ENCODE data around the gene WDR54.
"Not testable (repeated sequence)": the region's sequence is repeated elsewhere in the genome, so short reads cannot be mapped to it uniquely, and the experiment has no call there.

WDR54 gene

GRCh38 chr2:74406035-74406434 lies 15.5 kb upstream of the WDR54 start:
- no peak for DNase-seq (ENCODE audit: low read depth, low spot score)

GRCh38 chr2:74407682-74408081 lies 13.8 kb upstream of the WDR54 start:
- DNase-seq (ENCODE audit: low read depth, low spot score): no peak

- no peak for DNase-seq (ENCODE audit: low read depth, low spot score)
Observed at GRCh38 chr2:74413001-74413698, 8.4 kb upstream of the WDR54 start.

GRCh38 chr2:74414441-74414840 lies 7.1 kb upstream of the WDR54 start:
- no peak for DNase-seq (ENCODE audit: low read depth, low spot score)

- no peak for DNase-seq (ENCODE audit: low read depth, low spot score)
Observed at GRCh38 chr2:74414881-74415761, 6.4 kb upstream of the WDR54 start.

GRCh38 chr2:74415762-74416395 lies 5.7 kb upstream of the WDR54 start:
- DNase-seq (ENCODE audit: low read depth, low spot score): no peak

GRCh38 chr2:74416778-74417177 lies 4.8 kb upstream of the WDR54 start:
- no peak for DNase-seq (ENCODE audit: low read depth, low spot score)

- no peak for DNase-seq (ENCODE audit: low read depth, low spot score)
Observed at GRCh38 chr2:74417197-74417596, 4.3 kb upstream of the WDR54 start.

GRCh38 chr2:74417763-74418162 lies 3.8 kb upstream of the WDR54 start:
- no peak for DNase-seq (ENCODE audit: low read depth, low spot score)

GRCh38 chr2:74418312-74418711 lies 3.2 kb upstream of the WDR54 start:
- no peak for DNase-seq (ENCODE audit: low read depth, low spot score)

- DNase-seq (ENCODE audit: low read depth, low spot score): no peak
Observed at GRCh38 chr2:74419345-74419744, 2.2 kb upstream of the WDR54 start.

- no peak for DNase-seq (ENCODE audit: low read depth, low spot score)
Observed at GRCh38 chr2:74420006-74420405, 1.5 kb upstream of the WDR54 start.

GRCh38 chr2:74420443-74421103 lies 957 bp upstream of the WDR54 start:
- DNase-seq (ENCODE audit: low read depth, low spot score): not testable (repeated sequence)

GRCh38 chr2:74423231-74424095 lies 1.9 kb downstream of the WDR54 start:
- DNase-seq (ENCODE audit: low read depth, low spot score): no peak

- no peak for DNase-seq (ENCODE audit: low read depth, low spot score)
Observed at GRCh38 chr2:74424139-74424992, 2.8 kb downstream of the WDR54 start.

GRCh38 chr2:74424995-74425406 lies 3.5 kb downstream of the WDR54 start:
- DNase-seq (ENCODE audit: low read depth, low spot score): no peak

GRCh38 chr2:74425523-74425922 lies 4.0 kb downstream of the WDR54 start:
- no peak for DNase-seq (ENCODE audit: low read depth, low spot score)

- DNase-seq (ENCODE audit: low read depth, low spot score): no peak
Observed at GRCh38 chr2:74426181-74426758, 4.7 kb downstream of the WDR54 start.

- DNase-seq (ENCODE audit: low read depth, low spot score): no peak
Observed at GRCh38 chr2:74427551-74427950, 6.0 kb downstream of the WDR54 start.

GRCh38 chr2:74428675-74429074 lies 7.1 kb downstream of the WDR54 start:
- DNase-seq (ENCODE audit: low read depth, low spot score): no peak
